GM18858 (cell line): ENCODE data around the gene ASCL2.

Experiments
- ATAC-seq: cut with Tn5 transposase; IDR thresholded peaks from one replicate; pipeline ENCODE4 v1.9.1; 2021; ENCODE audit not compliant: unreplicated experiment

ASCL2 gene

DNA sequence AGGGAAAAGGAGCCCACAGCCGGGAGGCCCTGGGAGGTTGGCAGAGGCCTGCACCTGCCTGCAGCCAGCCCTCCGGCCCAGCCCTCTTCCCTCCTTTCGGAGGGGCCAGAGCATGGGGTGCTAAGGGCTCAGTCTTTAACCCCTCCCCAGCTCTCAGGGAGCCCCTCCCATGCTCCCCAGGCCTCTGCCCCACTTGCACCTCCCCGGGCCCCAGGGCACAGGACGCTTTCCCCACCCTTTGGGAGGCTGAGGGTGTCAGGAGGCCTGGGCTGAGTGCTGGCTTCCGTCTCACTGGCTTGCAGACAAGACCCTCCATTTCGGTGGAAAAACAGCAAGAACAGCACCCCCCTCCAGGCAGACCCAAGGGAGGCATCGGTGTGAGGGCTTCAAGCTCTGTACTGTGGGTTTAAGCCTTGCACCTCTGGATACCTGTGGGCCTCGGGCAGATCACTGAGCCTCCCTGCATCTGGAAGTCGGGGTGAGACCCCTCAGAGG is 7.3 kb downstream of the ASCL2 start:
- no peak for ATAC-seq

DNA sequence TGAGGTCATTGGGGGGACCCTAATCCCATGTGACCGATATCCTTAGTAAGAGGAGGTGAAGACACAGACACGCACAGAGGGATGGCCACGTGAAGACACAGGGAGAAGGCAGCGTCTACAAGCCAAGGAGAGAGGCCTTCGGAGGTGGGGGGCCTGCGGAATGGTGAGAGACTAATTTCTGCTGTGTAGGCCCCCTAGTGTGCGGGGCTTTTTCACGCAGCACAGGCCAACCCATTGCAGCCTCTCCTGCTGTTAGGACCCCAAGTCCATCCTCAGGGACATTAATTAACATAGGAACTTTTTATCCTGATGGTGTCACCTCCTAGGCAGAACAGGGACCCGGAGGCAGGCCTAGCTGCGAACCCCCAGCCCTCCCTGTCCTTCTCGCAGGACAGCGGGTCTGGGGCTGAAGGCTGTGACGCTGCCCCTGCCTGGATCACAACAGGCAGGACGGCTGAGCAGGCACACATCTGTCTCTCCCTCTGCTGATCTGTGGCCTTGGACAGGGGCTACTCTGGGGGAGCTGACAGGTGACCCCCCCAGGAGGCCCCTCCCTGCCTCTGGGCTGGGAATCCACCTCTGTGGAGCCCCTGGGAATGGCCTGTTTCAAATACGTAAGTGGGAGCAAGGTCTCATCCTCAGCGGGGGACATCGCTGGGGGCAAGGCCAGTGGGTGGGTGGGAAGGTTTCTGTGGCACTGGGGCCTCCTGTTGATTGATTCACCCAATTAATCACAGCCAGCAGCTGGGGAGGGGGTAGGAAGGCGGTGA is 7.9 kb downstream of the ASCL2 start:
- ATAC-seq, result no peak

DNA sequence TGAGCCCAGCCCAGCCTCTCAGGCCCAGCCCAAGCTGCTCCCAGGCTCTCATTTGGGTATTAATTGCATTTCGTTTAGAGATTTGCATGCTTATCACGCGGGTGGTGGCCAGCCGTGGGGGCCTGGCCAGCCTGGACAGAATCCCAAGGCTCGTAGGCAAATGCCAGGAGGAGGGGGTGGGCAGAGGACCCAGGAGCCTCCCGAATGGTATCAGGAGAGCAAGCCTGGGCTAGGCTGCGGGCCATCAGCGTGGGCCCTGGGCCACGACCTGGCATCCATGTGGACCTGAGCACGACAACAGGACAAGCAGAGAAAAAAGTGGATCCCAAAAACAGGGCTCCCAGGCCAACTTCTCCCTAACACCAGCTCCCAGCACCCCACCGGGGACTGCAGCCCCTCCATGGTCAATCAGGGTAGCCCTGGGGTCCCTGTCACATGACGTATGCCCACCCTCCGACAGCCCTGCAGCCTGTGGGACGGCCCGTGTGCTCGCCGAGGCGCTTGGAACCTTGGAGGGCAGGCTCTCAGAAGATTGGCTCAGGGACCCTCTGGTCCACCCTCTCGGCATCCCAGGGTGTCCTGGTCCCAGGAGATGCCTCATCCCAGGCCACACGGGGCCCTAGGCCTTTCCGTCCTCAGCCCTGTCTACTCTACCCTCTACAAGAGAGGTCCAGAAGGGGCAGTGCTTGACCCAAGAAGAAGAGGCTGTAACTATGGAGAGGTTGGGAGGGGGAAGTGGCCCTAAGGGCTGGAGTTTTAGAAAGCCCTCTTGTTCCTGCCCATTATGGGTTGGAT is 8.8 kb downstream of the ASCL2 start:
- ATAC-seq, result no peak

GRCh38 chr11:2260491-2261364 is 9.7 kb downstream of the ASCL2 start:
- ATAC-seq, result no peak

GRCh38 chr11:2259897-2260451 is 10.4 kb downstream of the ASCL2 start:
- no peak for ATAC-seq

- ATAC-seq, result no peak
Measured at GRCh38 chr11:2259466-2259830, 10.9 kb downstream of the ASCL2 start.

DNA sequence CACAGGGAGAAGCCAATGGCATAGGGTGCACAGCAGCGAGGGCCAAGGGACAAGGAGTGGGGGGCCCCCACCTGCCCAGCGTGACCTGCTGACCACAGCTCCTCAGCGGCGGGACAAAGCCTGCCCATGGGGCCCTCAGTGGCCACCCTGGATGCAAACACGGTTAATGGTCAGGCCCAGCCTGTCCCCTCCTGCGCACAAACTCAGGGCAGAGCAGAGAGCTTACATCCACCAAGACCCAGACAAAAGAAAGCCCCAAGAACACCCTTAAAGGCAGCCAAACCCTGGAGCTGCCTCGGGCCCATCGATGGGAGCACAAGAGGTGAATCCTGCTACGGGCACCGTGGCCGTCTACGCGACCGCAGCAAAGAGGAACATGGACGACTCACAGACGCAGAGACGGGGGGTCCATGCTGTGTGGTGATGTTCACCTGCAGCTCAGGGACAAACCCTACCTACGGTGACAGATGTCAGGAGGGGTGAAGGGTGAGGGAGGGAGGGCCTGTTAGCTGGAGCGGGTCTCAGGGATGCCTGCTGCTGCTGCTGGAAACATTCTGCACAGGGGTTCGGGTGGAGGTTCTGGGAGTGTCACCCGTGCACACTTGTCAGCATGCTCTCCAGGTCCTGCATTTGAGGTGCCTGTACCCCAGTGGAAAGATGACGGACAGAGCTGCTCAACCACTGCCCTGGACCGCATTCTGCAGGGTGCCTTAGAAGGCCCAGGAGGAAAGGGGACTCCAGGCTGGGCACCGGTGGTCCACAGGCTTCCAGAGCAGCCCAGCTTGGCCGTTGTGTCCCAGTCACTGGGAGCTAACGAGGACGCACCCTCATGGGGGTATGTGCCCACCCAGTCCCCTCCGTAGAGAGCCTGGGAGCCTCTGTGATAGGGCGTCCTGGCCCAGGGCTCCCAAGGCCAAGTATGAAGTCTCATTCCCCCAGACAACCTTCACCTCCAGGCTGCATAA is 11.6 kb downstream of the ASCL2 start:
- ATAC-seq, result no peak

DNA sequence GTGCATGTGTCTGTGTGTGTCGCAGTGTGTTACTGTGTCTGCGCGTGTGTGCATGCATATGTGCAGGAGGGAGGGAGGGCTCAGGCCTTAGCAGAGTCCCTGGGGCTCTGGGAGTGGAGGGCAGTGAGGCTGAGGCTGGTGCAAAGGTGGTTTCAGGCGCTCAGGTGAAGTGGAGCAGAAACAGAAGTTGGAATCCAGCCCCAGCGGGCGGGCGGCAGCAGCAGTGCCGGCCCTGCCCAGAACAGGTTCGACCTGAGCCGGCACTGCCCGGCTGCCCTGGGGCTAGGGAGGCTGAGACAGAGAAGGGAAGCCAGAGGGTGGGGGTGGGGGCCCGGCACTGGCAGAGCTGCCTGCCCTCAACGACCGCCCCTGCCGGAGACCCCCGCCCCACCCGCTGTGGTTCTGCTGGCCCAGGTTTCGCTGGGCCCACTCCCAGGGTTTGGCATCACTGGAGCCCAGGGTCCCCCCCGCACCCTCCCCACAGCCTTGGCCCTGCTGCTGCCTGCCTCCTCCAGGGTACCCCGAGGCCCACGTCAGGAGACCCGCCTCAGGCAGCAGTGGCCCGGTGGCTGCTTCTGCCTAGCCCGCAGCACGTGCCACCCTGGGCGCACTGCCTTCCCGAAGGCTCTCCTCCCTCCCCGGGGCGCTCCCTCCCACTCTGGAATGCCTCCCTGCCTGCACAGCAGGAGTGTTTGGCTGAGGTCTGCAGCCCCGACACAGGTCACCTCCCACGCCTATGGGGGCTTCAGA is 13.3 kb downstream of the ASCL2 start:
- ATAC-seq, result no peak

DNA sequence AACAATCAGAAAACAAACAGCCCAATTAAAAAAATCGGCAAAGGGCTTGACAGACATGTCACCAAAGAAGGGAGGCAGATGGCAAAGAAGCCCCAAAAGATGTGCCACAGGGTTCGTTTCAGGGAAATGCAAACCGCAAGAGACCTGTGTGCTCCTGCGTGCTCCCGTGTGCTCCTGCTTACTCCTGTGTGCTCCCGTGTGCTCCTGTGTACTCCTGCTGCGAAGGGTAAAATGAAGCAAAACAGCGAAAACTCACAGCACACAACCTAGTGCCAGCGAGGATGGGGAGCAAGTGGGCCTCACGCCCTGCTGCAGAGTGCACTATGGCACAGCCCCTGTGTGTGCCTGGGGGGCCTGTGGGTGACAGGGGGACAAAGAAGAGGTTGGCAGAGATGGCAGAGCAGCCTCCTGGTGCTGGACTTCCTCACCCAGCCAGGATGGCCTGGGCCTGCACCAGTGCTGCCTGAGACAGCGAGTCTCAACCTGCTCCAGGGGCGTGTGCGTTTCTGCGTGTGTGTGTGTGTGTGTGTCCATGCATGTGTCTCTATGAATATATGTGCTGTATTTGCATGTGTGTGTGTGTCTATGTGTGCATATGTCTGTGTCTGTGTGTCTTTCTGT is 14.0 kb downstream of the ASCL2 start:
- ATAC-seq, result no peak

DNA sequence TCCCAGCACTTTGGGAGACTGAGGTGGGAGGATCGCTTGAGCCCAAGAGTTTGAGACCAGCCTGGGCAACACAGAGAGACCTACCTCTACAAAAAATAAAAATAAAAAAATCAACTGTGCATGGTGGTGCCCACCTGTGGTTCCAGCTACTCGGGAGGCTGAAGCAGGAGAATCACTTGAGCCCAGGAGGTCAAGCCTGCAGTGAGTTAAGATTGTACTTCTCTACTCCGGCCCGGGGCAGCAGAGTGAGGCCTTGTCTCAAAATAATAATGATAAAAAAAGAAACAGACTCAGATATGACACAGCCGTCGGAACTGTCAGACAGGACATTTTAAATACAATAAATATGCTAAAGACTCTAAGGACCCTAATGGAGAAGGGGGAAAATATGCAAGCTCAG is 18.4 kb downstream of the ASCL2 start:
- ATAC-seq, result no peak

GRCh38 chr11:2251138-2251537 is 19.2 kb downstream of the ASCL2 start:
- ATAC-seq, result no peak

DNA sequence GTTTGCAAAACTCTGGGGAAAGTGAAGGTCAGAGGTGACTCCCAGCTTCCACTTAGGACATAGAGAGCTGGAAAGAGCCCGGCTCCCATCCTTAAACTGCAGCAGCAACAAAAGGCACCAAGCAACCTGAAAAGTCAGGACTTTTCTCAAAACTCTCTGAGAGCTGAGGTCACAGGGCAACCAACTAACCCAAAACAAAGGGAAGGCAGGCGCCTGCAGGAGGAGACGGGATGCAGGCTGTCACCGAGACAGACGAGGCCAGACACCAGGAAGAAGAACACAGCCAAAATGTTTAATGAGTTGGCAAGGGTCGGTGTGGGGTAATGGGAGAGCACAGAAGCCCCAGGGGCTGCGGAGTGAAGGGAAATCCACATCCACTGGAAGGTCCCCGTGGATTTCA is 19.9 kb downstream of the ASCL2 start:
- ATAC-seq, result no peak

DNA sequence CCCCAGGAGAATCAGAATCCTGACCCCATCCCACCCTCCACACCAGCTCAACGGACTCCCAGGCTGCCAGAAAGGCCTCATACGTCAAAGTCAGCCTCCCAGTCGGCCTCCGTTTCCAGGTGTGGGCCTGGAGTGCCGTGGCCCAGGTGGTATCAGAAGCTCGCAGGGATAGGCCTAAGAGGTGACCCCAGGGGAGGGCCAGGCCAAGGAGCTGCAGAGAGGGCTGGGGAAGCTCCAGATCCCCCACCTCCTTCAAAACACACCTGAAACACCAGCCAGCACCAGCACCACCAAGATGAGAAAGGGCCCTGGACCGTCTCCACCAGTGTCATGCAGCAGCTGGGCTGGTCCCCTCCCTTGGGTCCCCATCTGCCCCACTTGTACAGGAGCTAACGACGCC is 20.3 kb downstream of the ASCL2 start:
- ATAC-seq, result no peak

DNA sequence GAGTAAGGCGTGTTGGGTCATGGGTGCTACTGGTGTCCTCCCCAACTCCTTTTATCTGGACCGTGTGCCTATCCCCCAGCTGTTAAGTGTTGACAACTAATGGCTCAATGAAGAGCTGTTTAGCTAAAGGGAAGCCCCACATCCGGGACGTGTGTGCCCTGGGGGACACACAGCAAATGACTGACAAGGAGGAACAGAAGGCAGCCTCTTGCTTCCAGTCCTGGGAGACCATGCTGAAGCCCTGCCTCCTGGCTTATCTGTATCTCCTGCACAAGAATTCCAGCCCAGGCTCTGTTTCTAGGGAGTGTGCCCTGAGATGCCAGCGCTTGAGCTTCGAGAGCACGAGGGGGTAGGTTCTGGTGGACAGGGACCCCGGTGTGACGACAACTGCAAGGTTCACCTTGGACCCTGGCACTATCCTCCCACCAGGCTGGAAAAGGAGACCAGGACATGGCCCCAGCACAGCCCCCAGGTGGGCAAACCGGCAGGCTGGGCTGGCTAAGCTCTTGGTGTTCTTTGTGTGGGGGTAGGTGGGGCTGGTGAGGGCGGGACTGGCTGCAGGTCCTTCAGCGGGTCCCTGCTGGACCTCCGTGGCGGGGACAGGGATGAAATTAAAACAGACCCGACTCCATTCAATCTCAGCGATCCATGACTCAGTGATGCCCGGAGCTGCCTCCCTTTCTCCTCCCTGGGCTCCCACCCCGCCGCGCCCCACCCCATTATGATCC is 21.0 kb downstream of the ASCL2 start:
- no peak for ATAC-seq

DNA sequence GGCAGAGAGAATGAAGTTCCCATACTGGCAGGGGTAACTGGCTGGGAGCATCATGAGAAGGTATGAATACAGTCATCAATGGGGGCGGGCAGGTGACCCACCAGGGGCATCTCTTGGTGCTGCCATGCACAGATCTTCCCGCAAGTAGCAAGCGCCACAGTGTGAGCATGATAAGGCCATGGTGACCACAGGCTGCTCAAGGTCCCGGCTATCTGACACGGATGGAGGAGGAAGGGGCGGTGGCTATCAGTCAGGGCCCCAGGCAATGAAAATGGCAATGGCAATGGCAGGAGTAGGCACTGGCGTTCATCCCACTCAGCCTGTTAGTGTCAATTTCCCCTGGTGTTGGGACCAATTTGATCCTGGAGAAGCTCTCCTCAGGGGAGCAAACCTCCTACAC is 21.6 kb downstream of the ASCL2 start:
- no peak for ATAC-seq

- no peak for ATAC-seq
Measured at GRCh38 chr11:2248242-2248641, 22.1 kb downstream of the ASCL2 start.

- ATAC-seq, result no peak
Measured at GRCh38 chr11:2247496-2247895, 22.9 kb downstream of the ASCL2 start.

DNA sequence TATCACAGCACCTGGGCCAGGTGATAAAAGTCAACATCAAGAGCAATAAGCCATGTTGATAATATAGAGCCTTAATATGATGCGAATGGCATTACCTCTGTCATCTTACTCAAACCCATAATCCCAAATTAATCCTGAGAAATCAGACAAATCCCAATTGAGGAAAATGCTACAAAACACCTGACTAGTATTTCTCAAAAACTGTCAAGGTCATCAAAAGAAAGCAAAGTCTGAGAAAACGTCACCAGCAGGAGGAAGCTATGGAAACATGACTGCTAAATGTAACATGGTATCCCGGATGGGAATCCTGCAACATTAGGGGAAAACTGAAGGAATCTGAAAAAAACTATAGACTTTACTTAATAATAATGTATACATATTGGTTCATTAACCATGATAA is 29.6 kb downstream of the ASCL2 start:
- no peak for ATAC-seq
